ENCODE measurements around the gene NUP205.

Gene NUP205

GRCh38 chr7:135644729-135645128, 87.0 kb downstream of the NUP205 start:
- no peak overlapping the region for H3K4me3 ChIP-seq
- H3K27ac ChIP-seq = no peak overlapping the region
- DNase-seq (ENCODE audit: low spot score) = no peak
- no peak for TF ChIP-seq CTCF (IDR thresholded peaks at IDR 0.05)

- Histone ChIP-seq H3K4me3 (no peak overlapping the region), H3K27ac (no peak overlapping the region)
- TF ChIP-seq CTCF (IDR thresholded peaks at IDR 0.05) = peak; percentile 57
- no peak for DNase-seq (ENCODE audit: low spot score)
These were observed 87.7 kb downstream of the NUP205 start for GRCh38 chr7:135645296-135645904.

GRCh38 chr7:135647755-135648154, 90.0 kb downstream of the NUP205 start:
- Histone ChIP-seq H3K27ac (no peak overlapping the region), H3K4me3 (no peak overlapping the region)
- TF ChIP-seq CTCF (IDR thresholded peaks at IDR 0.05) = no peak
- no peak for DNase-seq (ENCODE audit: low spot score)

GRCh38 chr7:135648235-135648634, 90.5 kb downstream of the NUP205 start:
- no peak for DNase-seq (ENCODE audit: low spot score)
- H3K4me3 ChIP-seq = no peak overlapping the region
- H3K27ac ChIP-seq = no peak overlapping the region
- TF ChIP-seq CTCF (IDR thresholded peaks at IDR 0.05) = no peak

GRCh38 chr7:135650831-135651573, 93.3 kb downstream of the NUP205 start:
- H3K27ac ChIP-seq = peak overlapping the region in 1 of 2 donors; percentile 7
- no peak for DNase-seq (ENCODE audit: low spot score)
- TF ChIP-seq CTCF (IDR thresholded peaks at IDR 0.05) = no peak

GRCh38 chr7:135653340-135654080, 95.8 kb downstream of the NUP205 start:
- no peak for TF ChIP-seq CTCF (IDR thresholded peaks at IDR 0.05)
- Histone ChIP-seq H3K4me3 (no peak overlapping the region), H3K27ac (no peak overlapping the region)
- DNase-seq (ENCODE audit: low spot score) = no peak

More at GRCh38 chr7:135650831-135651573, 93.3 kb downstream of the NUP205 start:
- no peak overlapping the region for H3K4me3 ChIP-seq

All from coronary artery (tissue), 2 donors.